GM13976 (cell line): ENCODE results near the gene ZNF608.

Source experiments
- DNase-seq: peaks from one replicate; pipeline ENCODE4 v3.0.0; 2012; ENCODE audit warnings: low spot score
- CTCF ChIP-seq: IDR thresholded peaks from 2 replicates; pipeline ENCODE4 v1.5.1; 2012; ENCODE audit warnings: borderline replicate concordance, mild to moderate bottlenecking; ENCODE audit not compliant: insufficient read depth; ENCODE audit errors: extremely low read depth, missing control alignments, control extremely low read depth
- in situ Hi-C: fragments of 300-500 bp; cut with MboI; formaldehyde crosslinking; loops from one replicate; pipeline ENCODE4 v1.12.0; 2022; ENCODE audit warnings: low sequenced_read_pairs, mixed read lengths, inconsistent platforms; ENCODE audit not compliant: unreplicated experiment

ZNF608 gene

DNA sequence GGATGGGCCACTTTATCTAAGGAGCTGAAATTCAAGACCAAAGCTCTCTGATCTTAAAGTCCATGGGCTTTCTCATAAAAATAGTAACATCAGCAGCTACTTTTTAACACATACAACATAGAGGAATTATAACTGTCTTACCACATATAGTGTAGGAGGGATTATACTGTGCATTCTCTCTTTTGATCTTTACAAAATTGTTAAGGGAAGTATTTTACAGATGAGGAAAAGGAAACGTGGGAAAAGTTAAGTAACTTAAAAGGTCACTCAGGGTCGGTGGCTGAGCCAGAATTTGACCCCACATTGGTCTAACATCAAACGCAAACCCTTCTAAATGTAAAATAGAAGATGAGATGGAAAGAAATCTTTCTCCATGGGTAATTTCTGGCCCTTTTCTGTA lies 38.4 kb downstream of the ZNF608 start:
- no peak for DNase-seq
- in situ Hi-C loops, result no loop called here
- TF ChIP-seq CTCF, result no peak

GRCh38 chr5:124707520-124707919 lies 38.9 kb downstream of the ZNF608 start:
- TF ChIP-seq CTCF, result no peak
- in situ Hi-C loops, result no loop called here
- peak; percentile 54 for DNase-seq

GRCh38 chr5:124706729-124707361 lies 39.6 kb downstream of the ZNF608 start:
- no peak for TF ChIP-seq CTCF
- in situ Hi-C loops, result no loop called here
- DNase-seq, result no peak

- in situ Hi-C loops, result no loop called here
These were observed 40.4 kb downstream of the ZNF608 start for GRCh38 chr5:124706051-124706450.

GRCh38 chr5:124705577-124705976 lies 40.9 kb downstream of the ZNF608 start:
- DNase-seq, result no peak
- TF ChIP-seq CTCF, result no peak
- in situ Hi-C loops, result no loop called here

More at GRCh38 chr5:124706051-124706450, 40.4 kb downstream of the ZNF608 start:
- no peak for DNase-seq
- no peak for TF ChIP-seq CTCF

DNA sequence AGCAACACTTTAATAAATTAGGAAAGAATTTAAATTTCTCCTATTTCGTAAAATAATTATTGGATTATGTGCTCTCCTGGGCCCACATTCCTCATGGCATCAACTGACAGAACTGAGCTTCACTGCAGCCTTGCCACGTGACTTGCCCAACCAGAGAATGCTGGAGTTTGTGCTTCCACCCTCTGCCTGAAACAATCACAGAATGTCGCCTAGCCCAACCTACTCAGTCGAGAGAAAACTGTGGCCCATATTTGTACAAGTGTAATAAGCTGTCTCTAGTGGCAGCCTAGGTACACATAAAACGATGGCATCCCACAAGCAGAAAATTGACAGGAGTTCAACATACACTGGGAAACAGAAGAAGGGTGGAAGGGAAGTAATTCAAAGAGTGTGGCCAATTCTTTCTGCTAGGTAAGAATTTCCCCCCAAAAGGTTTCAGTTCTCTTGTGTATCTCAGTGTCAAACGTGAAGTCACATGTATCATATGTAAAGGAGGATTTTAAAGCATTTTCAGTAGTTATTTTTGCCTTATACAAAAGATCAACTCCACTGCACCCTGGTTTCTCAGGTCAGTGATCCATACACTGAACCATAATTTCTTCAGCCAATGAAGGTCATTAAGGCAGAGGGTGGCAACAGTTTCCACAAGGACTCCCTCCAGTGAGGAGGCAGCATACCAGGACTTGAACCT lies 41.7 kb downstream of the ZNF608 start:
- peak; percentile 56 for DNase-seq
- in situ Hi-C loops, result no loop called here
- TF ChIP-seq CTCF, result no peak
